ENCODE results near the gene CTNND2. TPM values are rescaled to one million over a fixed set of nuclear protein-coding genes. Genes with fewer than 3 reads are reported as not detected.

CTNND2 gene
- total and polyA plus RNA-seq, 10 of the 15 experiments (the other 5 are each of a cell fraction or from before 2014, with no cell fraction given), result 0.02 to 0.16 (median 0.04) TPM; not detected in 7

GRCh38 chr5:11588803-11589202, 315.4 kb downstream of the CTNND2 start:
- FAIRE-seq (no peak), DNase-seq (ENCODE audit: low read depth, low spot score) (no peak), ATAC-seq (no peak)
- RAD21 ChIA-PET (ENCODE audit: unreplicated experiment), result no interaction called here
- H3K4me2 ChIP-seq (ENCODE audit: control insufficient read depth, insufficient read depth), result no peak overlapping the region
- no peak overlapping the region for H3K9ac ChIP-seq (ENCODE audit: control insufficient read depth, insufficient read depth, low read length)
- H3K9me3 ChIP-seq (replicated peaks; ENCODE audit: control insufficient read depth, insufficient read depth, low read length), result no peaks in the 10 kb centered on the region
- H3K4me1 ChIP-seq (ENCODE audit: control insufficient read depth, insufficient read depth, low read length), result no peaks in the 10 kb centered on the region
- no peak overlapping the region for H3K27ac ChIP-seq (ENCODE audit: control insufficient read depth, insufficient read depth)
- SMC1A ChIA-PET (ENCODE audit: uncharacterized antibody, unreplicated experiment), result no interaction called here
- 4% methylated on average over 5 of the region's 6 CpGs for WGBS (ENCODE audit: insufficient coverage, insufficient replicate concordance, low lambda C conversion rate, missing lambda C conversion rate)
- CTCF ChIA-PET, result no interaction called here
- in situ Hi-C loops (cut with MboI) (no loop called here), intact Hi-C loops (cut with micrococcal nuclease; ENCODE audit: unreplicated experiment) (no loop called here)
- no peak overlapping the region for H2AFZ ChIP-seq (ENCODE audit: control insufficient read depth, low read depth, low read length)
- H3K36me3 ChIP-seq (ENCODE audit: control insufficient read depth in 2 of 2, insufficient read depth in 2 of 2, low read length in 1 of 2), result no peaks in the 10 kb centered on the region
- H4K20me1 ChIP-seq (ENCODE audit: control insufficient read depth, insufficient read depth), result no peaks in the 10 kb centered on the region
- TF ChIP-seq SUZ12 (IDR thresholded peaks at IDR 0.05; ENCODE audit: unreplicated experiment) (no peak), SRF (IDR thresholded peaks at IDR 0.05; ENCODE audit: low read depth in 2 of 2, low read length in 2 of 2) (no peak), RB1 (IDR thresholded peaks at IDR 0.05; ENCODE audit: borderline replicate concordance) (no peak), MEF2A (IDR thresholded peaks at IDR 0.05; ENCODE audit: insufficient read depth, low read depth, low read length) (no peak), SPI1 (IDR thresholded peaks at IDR 0.05; ENCODE audit: borderline replicate concordance, insufficient read depth, low read depth, low read length) (no peak), KLF5 (IDR thresholded peaks at IDR 0.05; ENCODE audit: partially characterized antibody) (no peak), MYB (IDR thresholded peaks at IDR 0.05; ENCODE audit: borderline replicate concordance, low read depth, low read length) (no peak), EED (IDR thresholded peaks at IDR 0.05; ENCODE audit: low read depth) (no peak), PAX5 (IDR thresholded peaks at IDR 0.05; ENCODE audit: borderline replicate concordance, low read depth, low read length) (no peak), RCOR1 (conservative IDR thresholded peaks at IDR 0.05; ENCODE audit: low read depth, low read length) (no peak), NFYA (IDR thresholded peaks at IDR 0.05; ENCODE audit: borderline replicate concordance, low read depth, low read length) (no peak), SMARCA5 (IDR thresholded peaks at IDR 0.05) (no peak)
- POLR2A ChIA-PET, result no interaction called here
- H3K79me2 ChIP-seq (ENCODE audit: control insufficient read depth, insufficient read depth, low read length), result no peaks in the 10 kb centered on the region
- BruUV-seq (replicated peaks), result no TSS peak
- no peaks in the 10 kb centered on the region for H3K27me3 ChIP-seq (replicated peaks in 1 of 2; ENCODE audit: control insufficient read depth in 2 of 2, insufficient read depth in 2 of 2, low read length in 1 of 2)
- H3K4me3 ChIP-seq, result no peak overlapping the region

Measured in GM12878 (cell line).